Measurements from ENCODE around the gene MCF2L2.
"Not testable (repeated sequence)": the region's sequence is repeated elsewhere in the genome, so short reads cannot be mapped to it uniquely, and the experiment has no call there.

The MCF2L2 gene

GRCh38 chr3:183203670-183204069 lies 224.7 kb downstream of the MCF2L2 start:
- no peak for DNase-seq (ENCODE audit: low read depth)

- DNase-seq (ENCODE audit: low read depth) = no peak
Measured at GRCh38 chr3:183202004-183202722, 226.3 kb downstream of the MCF2L2 start.

- DNase-seq (ENCODE audit: low read depth) = no peak
Measured at GRCh38 chr3:183198939-183199338, 229.5 kb downstream of the MCF2L2 start.

- DNase-seq (ENCODE audit: low read depth) = no peak
Measured at GRCh38 chr3:183197734-183198133, 230.7 kb downstream of the MCF2L2 start.

- no peak for DNase-seq (ENCODE audit: low read depth)
Measured at GRCh38 chr3:183195266-183195665, 233.2 kb downstream of the MCF2L2 start.

- DNase-seq (ENCODE audit: low read depth) = no peak
Measured at GRCh38 chr3:183193762-183194689, 234.4 kb downstream of the MCF2L2 start.

- no peak for DNase-seq (ENCODE audit: low read depth)
Measured at GRCh38 chr3:183192650-183193300, 235.6 kb downstream of the MCF2L2 start.

GRCh38 chr3:183189641-183190040 lies 238.8 kb downstream of the MCF2L2 start:
- no peak for DNase-seq (ENCODE audit: low read depth)

- DNase-seq (ENCODE audit: low read depth) = peak; percentile 14
Measured at GRCh38 chr3:183188895-183189462, 239.4 kb downstream of the MCF2L2 start.

- no peak for DNase-seq (ENCODE audit: low read depth)
Measured at GRCh38 chr3:183185696-183186095, 242.7 kb downstream of the MCF2L2 start.

- DNase-seq (ENCODE audit: low read depth) = no peak
Measured at GRCh38 chr3:183182732-183183610, 245.4 kb downstream of the MCF2L2 start.

GRCh38 chr3:183182073-183182472 lies 246.3 kb downstream of the MCF2L2 start:
- DNase-seq (ENCODE audit: low read depth) = no peak

GRCh38 chr3:183181606-183182005 lies 246.8 kb downstream of the MCF2L2 start:
- no peak for DNase-seq (ENCODE audit: low read depth)

GRCh38 chr3:183180784-183181295 lies 247.6 kb downstream of the MCF2L2 start:
- DNase-seq (ENCODE audit: low read depth) = no peak

GRCh38 chr3:183180110-183180783 lies 248.2 kb downstream of the MCF2L2 start:
- DNase-seq (ENCODE audit: low read depth) = no peak

GRCh38 chr3:183179550-183179908 lies 248.9 kb downstream of the MCF2L2 start:
- DNase-seq (ENCODE audit: low read depth) = not testable (repeated sequence)

GRCh38 chr3:183178833-183179549 lies 249.4 kb downstream of the MCF2L2 start:
- DNase-seq (ENCODE audit: low read depth) = no peak

- no peak for DNase-seq (ENCODE audit: low read depth)
Measured at GRCh38 chr3:183178512-183178832, 249.9 kb downstream of the MCF2L2 start.

- DNase-seq (ENCODE audit: low read depth) = no peak
Measured at GRCh38 chr3:183172051-183172639, 256.3 kb downstream of the MCF2L2 start.

GRCh38 chr3:183167975-183168374 lies 260.4 kb downstream of the MCF2L2 start:
- DNase-seq (ENCODE audit: low read depth) = not testable (repeated sequence)
